OCI-LY7 (cell line): Measurements from ENCODE around the gene ENOX1. TPM values are rescaled to one million over a fixed set of nuclear protein-coding genes. Genes with fewer than 3 reads are reported as not detected.
"Not testable (repeated sequence)": the region's sequence is repeated elsewhere in the genome, so short reads cannot be mapped to it uniquely, and the experiment has no call there.

ENCODE experiments used
- BruUV-seq: library from RNA; stranded (reverse); fragments of 400-500 nt; replicated peaks from 2 replicates; lab custom pipeline; 2021; lab: Mats Ljungman, UMichigan
- CTCF ChIA-PET: fragments of 300-600 bp; sonication (Branson Sonifier 250); formaldehyde crosslinking; loops from one replicate; lab custom pipeline; 2022; ENCODE audit warnings: antibody characterized with exemption; ENCODE audit not compliant: unreplicated experiment; lab: Charles Lee
- POLR2A ChIA-PET: fragments of 300-600 bp; sonication (Branson Sonifier 250); formaldehyde crosslinking; loops from one replicate; lab custom pipeline; 2022; ENCODE audit warnings: antibody characterized with exemption; lab: Charles Lee
- DNase-seq: peaks from one replicate; pipeline ENCODE4 v3.0.0-alpha.2; 2015; ENCODE audit warnings: low spot score
- H2AFZ ChIP-seq: fragments of 200-600 bp; sonication (generic), shearing (Covaris generic); 2 replicates; pipeline ENCODE4 v1.6.1; 2014; ENCODE audit warnings: mild to moderate bottlenecking, antibody characterized with exemption, low read length, moderate library complexity
- H3K27ac ChIP-seq: fragments of 200-600 bp; sonication (generic); 2 replicates; pipeline ENCODE4 v1.5.1; 2014; ENCODE audit warnings: mixed run types, low read depth, mild to moderate bottlenecking, moderate library complexity, low read length, inconsistent platforms; ENCODE audit not compliant: poor library complexity, severe bottlenecking
- H3K36me3 ChIP-seq: fragments of 200-600 bp; sonication (generic); 2 replicates; pipeline ENCODE4 v1.6.1; 2014; ENCODE audit warnings: mild to moderate bottlenecking, antibody characterized with exemption, low read length, moderate library complexity, mixed read lengths; ENCODE audit not compliant: insufficient read depth
- H3K4me1 ChIP-seq: fragments of 200-600 bp; sonication (generic); 2 replicates; pipeline ENCODE4 v1.5.1; 2014; ENCODE audit warnings: mild to moderate bottlenecking, low read length; ENCODE audit not compliant: insufficient read depth, poor library complexity, severe bottlenecking
- H3K4me2 ChIP-seq: fragments of 200-600 bp; sonication (generic); 2 replicates; pipeline ENCODE4 v1.6.1; 2014; ENCODE audit warnings: mild to moderate bottlenecking, low read length
- H3K4me3 ChIP-seq: fragments of 200-600 bp; sonication (generic); 2 replicates; pipeline ENCODE4 v1.5.1; 2014; ENCODE audit warnings: mild to moderate bottlenecking, low read depth, low read length; ENCODE audit not compliant: poor library complexity, severe bottlenecking
- H3K79me2 ChIP-seq: fragments of 200-600 bp; sonication (generic); 2 replicates; pipeline ENCODE4 v1.6.1; 2016; ENCODE audit warnings: low read depth, mild to moderate bottlenecking, low read length, moderate library complexity, mixed read lengths; ENCODE audit not compliant: insufficient read depth
- H3K9me2 ChIP-seq: fragments of 200-600 bp; sonication (generic); 2 replicates; pipeline ENCODE4 v1.6.1; 2016; ENCODE audit warnings: mild to moderate bottlenecking, low read length, mixed read lengths; ENCODE audit not compliant: insufficient read depth
- H3K9me3 ChIP-seq: fragments of 200-600 bp; sonication (generic); 2 replicates; pipeline ENCODE4 v1.6.1; 2014; ENCODE audit warnings: mild to moderate bottlenecking, mixed run types, low read length, mixed read lengths
- H4K20me1 ChIP-seq: fragments of 200-600 bp; sonication (generic); 2 replicates; pipeline ENCODE4 v1.6.1; 2014; ENCODE audit warnings: mild to moderate bottlenecking, antibody characterized with exemption, low read length, moderate library complexity, mixed read lengths; ENCODE audit not compliant: insufficient read depth
- CTCF ChIP-seq: fragments of 200-600 bp; sonication (generic); conservative IDR thresholded peaks from 2 replicates; pipeline ENCODE4 v1.5.1; 2014; ENCODE audit warnings: mild to moderate bottlenecking, antibody characterized with exemption, low read length, moderate library complexity, mixed read lengths
- EZH2phosphoT487 ChIP-seq: fragments of 200-600 bp; sonication (generic); IDR thresholded peaks from 2 replicates; pipeline ENCODE4 v1.6.1; 2018; ENCODE audit warnings: low read depth, borderline replicate concordance, mild to moderate bottlenecking, mixed run types, antibody characterized with exemption, low read length, moderate library complexity, mixed read lengths
- intact Hi-C: fragments of 100-400 bp; cut with micrococcal nuclease; formaldehyde crosslinking; loops from one replicate; pipeline ENCODE4 v1.10.0; 2022; ENCODE audit not compliant: unreplicated experiment
- total RNA-seq, 2 experiments: library from RNA; depleted of rRNA in 1 of 2; stranded (reverse); fragments of >200 nt in 1 of 2; shearing (Covaris generic) in 1 of 2; gene quantifications; 2 replicates each; pipeline ENCODE4 v1.2.3, GENCODE V29; 2014 to 2022

ENOX1 gene
- total RNA-seq, 2 experiments from 2014 or later = 0.03 TPM; not detected in 1

GRCh38 chr13:43425234-43425633 lies 361.5 kb downstream of the ENOX1 start:
- ChIA-PET CTCF (no interaction called here), POLR2A (no interaction called here)
- H3K4me2 ChIP-seq = no peak overlapping the region
- H3K4me1 ChIP-seq = no peaks in the 10 kb centered on the region
- H4K20me1 ChIP-seq = no peaks in the 10 kb centered on the region
- BruUV-seq = no TSS peak
- TF ChIP-seq CTCF (no peak), EZH2phosphoT487 (no peak)
- no peaks in the 10 kb centered on the region for H3K9me2 ChIP-seq
- intact Hi-C loops = no loop called here
- H3K79me2 ChIP-seq = no peaks in the 10 kb centered on the region
- no peak for DNase-seq
- no peak overlapping the region for H2AFZ ChIP-seq
- H3K9me3 ChIP-seq = no peaks in the 10 kb centered on the region
- no peak overlapping the region for H3K4me3 ChIP-seq
- no peaks in the 10 kb centered on the region for H3K36me3 ChIP-seq
- H3K27ac ChIP-seq = no peak overlapping the region

- Histone ChIP-seq H3K9me2 (no peaks in the 10 kb centered on the region; the same call in 1 of the 2 replicates), H4K20me1 (no peaks in the 10 kb centered on the region), H3K9me3 (no peaks in the 10 kb centered on the region), H3K4me2 (no peak overlapping the region), H3K36me3 (no peaks in the 10 kb centered on the region), H3K4me1 (no peaks in the 10 kb centered on the region), H2AFZ (no peak overlapping the region), H3K4me3 (no peak overlapping the region), H3K27ac (no peak overlapping the region), H3K79me2 (no peaks in the 10 kb centered on the region)
- DNase-seq = no peak
- ChIA-PET POLR2A (no interaction called here), CTCF (no interaction called here)
- intact Hi-C loops = no loop called here
- no peak for TF ChIP-seq EZH2phosphoT487
- no peak for TF ChIP-seq CTCF
- BruUV-seq = no TSS peak
These were observed 362.4 kb downstream of the ENOX1 start for GRCh38 chr13:43424412-43424811.

GRCh38 chr13:43422116-43422515 lies 364.7 kb downstream of the ENOX1 start:
- ChIA-PET POLR2A (interaction anchor here (0.6 kb wide), 1 partner anchor 18 kb away, joined by 3 read pairs; no protein-coding TSS in a partner anchor), CTCF (no interaction called here)
- Histone ChIP-seq H3K36me3 (no peaks in the 10 kb centered on the region), H3K4me1 (no peaks in the 10 kb centered on the region), H3K9me2 (no peaks in the 10 kb centered on the region; the same call in 1 of the 2 replicates), H3K9me3 (no peaks in the 10 kb centered on the region), H4K20me1 (no peaks in the 10 kb centered on the region), H2AFZ (no peak overlapping the region), H3K4me3 (no peak overlapping the region), H3K27ac (no peak overlapping the region), H3K79me2 (no peaks in the 10 kb centered on the region), H3K4me2 (no peak overlapping the region)
- no TSS peak for BruUV-seq
- TF ChIP-seq CTCF (no peak), EZH2phosphoT487 (no peak)
- DNase-seq = no peak
- intact Hi-C loops = no loop called here

GRCh38 chr13:43416842-43417241 lies 369.9 kb downstream of the ENOX1 start:
- H3K27ac ChIP-seq, H3K36me3 ChIP-seq, H2AFZ ChIP-seq, H3K4me2 ChIP-seq, H4K20me1 ChIP-seq, H3K4me3 ChIP-seq, H3K9me2 ChIP-seq, H3K4me1 ChIP-seq, intact Hi-C loops, POLR2A ChIA-PET, H3K9me3 ChIP-seq, CTCF ChIA-PET, H3K79me2 ChIP-seq, BruUV-seq, DNase-seq: not testable (repeated sequence)
